GM21515 (cell line): Measurements from ENCODE around the gene BCAS3.

Experiments used
- ATAC-seq: cut with Tn5 transposase; IDR thresholded peaks from one replicate; pipeline ENCODE4 v1.9.1; 2021; ENCODE audit not compliant: unreplicated experiment

BCAS3 gene

GRCh38 chr17:61106354-61106753 lies 428.7 kb downstream of the BCAS3 start:
- no peak for ATAC-seq

GRCh38 chr17:61116577-61116976 lies 438.9 kb downstream of the BCAS3 start:
- no peak for ATAC-seq

- no peak for ATAC-seq
These were observed 440.3 kb downstream of the BCAS3 start for GRCh38 chr17:61117983-61118382.

GRCh38 chr17:61118871-61119270 lies 441.2 kb downstream of the BCAS3 start:
- no peak for ATAC-seq

GRCh38 chr17:61122326-61122913 lies 444.8 kb downstream of the BCAS3 start:
- ATAC-seq: no peak

GRCh38 chr17:61124562-61124961 lies 446.9 kb downstream of the BCAS3 start:
- ATAC-seq: no peak

- ATAC-seq: no peak
These were observed 449.0 kb downstream of the BCAS3 start for GRCh38 chr17:61126473-61127249.

GRCh38 chr17:61127960-61128359 lies 450.3 kb downstream of the BCAS3 start:
- ATAC-seq: no peak

- ATAC-seq: no peak
These were observed 451.0 kb downstream of the BCAS3 start for GRCh38 chr17:61128661-61129115.

GRCh38 chr17:61129267-61130254 lies 451.9 kb downstream of the BCAS3 start:
- no peak for ATAC-seq

GRCh38 chr17:61130330-61130729 lies 452.7 kb downstream of the BCAS3 start:
- ATAC-seq: no peak

- ATAC-seq: no peak
These were observed 453.9 kb downstream of the BCAS3 start for GRCh38 chr17:61131585-61131984.

- ATAC-seq: no peak
These were observed 454.9 kb downstream of the BCAS3 start for GRCh38 chr17:61132524-61132923.

- ATAC-seq: no peak
These were observed 456.2 kb downstream of the BCAS3 start for GRCh38 chr17:61133853-61134252.

- ATAC-seq: no peak
These were observed 457.0 kb downstream of the BCAS3 start for GRCh38 chr17:61134551-61135235.

- ATAC-seq: no peak
These were observed 458.1 kb downstream of the BCAS3 start for GRCh38 chr17:61135782-61136181.

- ATAC-seq: no peak
These were observed 458.6 kb downstream of the BCAS3 start for GRCh38 chr17:61136296-61136695.

- ATAC-seq: peak; percentile 96
These were observed 461.6 kb downstream of the BCAS3 start for GRCh38 chr17:61139219-61139618.

- ATAC-seq: no peak
These were observed 462.6 kb downstream of the BCAS3 start for GRCh38 chr17:61140081-61140786.

GRCh38 chr17:61143026-61143425 lies 465.4 kb downstream of the BCAS3 start:
- no peak for ATAC-seq
